ENCODE results near the gene CDH22.

The CDH22 gene

GRCh38 chr20:46259260-46259859 lies 48.9 kb downstream of the CDH22 start:
- H3K36me3 Mint-ChIP-seq (ENCODE audit: low read depth) = no peaks in the 10 kb centered on the region
- no peak for TF ChIP-seq CTCF (IDR thresholded peaks at IDR 0.05; ENCODE audit: unreplicated experiment in 3 of 3)
- peaks cover 30% of the 10 kb centered on the region for H3K27me3 Mint-ChIP-seq (ENCODE audit: low read depth)
- H3K9me3 Mint-ChIP-seq = no peaks in the 10 kb centered on the region
- H3K4me3 Mint-ChIP-seq = no peak overlapping the region
- no peaks in the 10 kb centered on the region for H3K4me1 Mint-ChIP-seq
- no peak overlapping the region for H3K27ac Mint-ChIP-seq

DNA sequence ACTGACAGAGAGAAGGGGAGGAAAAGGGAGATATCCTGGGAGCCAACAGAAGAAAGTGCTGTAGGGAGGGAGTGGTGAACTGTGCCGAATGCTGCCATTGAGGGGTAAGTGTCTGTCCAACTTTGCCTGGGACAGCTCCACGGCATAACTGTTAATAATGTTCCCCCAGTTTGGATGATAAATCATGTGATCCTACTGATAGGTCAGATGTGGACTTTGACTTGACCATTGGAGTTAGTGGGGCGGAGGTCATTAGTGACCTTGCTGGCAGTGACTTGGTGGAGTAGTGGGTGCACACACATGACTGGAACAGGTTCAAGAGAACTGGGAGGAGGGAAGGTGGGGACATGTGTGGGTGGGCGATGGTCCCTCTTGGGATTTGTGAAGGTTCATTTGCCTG lies 50.4 kb downstream of the CDH22 start:
- no peak overlapping the region for H3K27ac Mint-ChIP-seq

GRCh38 chr20:46256293-46256692 lies 52.0 kb downstream of the CDH22 start:
- Mint-ChIP-seq H3K9me3 (no peaks in the 10 kb centered on the region), H3K27ac (no peak overlapping the region), H3K36me3 (ENCODE audit: low read depth) (no peaks in the 10 kb centered on the region), H3K4me3 (no peak overlapping the region), H3K4me1 (no peaks in the 10 kb centered on the region), H3K27me3 (ENCODE audit: low read depth) (peaks cover 35% of the 10 kb centered on the region)
- TF ChIP-seq CTCF (IDR thresholded peaks at IDR 0.05; ENCODE audit: unreplicated experiment in 3 of 3) = no peak

More for the DNA sequence above, 50.4 kb downstream of the CDH22 start:
- no peaks in the 10 kb centered on the region for H3K36me3 Mint-ChIP-seq (ENCODE audit: low read depth)
- no peaks in the 10 kb centered on the region for H3K4me1 Mint-ChIP-seq
- peaks cover 30% of the 10 kb centered on the region for H3K27me3 Mint-ChIP-seq (ENCODE audit: low read depth)
- TF ChIP-seq CTCF (IDR thresholded peaks at IDR 0.05; ENCODE audit: unreplicated experiment in 3 of 3) = no peak
- no peaks in the 10 kb centered on the region for H3K9me3 Mint-ChIP-seq
- no peak overlapping the region for H3K4me3 Mint-ChIP-seq

- Mint-ChIP-seq H3K4me1 (no peaks in the 10 kb centered on the region), H3K27me3 (ENCODE audit: low read depth) (peaks cover 39% of the 10 kb centered on the region), H3K27ac (no peak overlapping the region), H3K9me3 (no peaks in the 10 kb centered on the region), H3K36me3 (ENCODE audit: low read depth) (no peaks in the 10 kb centered on the region), H3K4me3 (no peak overlapping the region)
- TF ChIP-seq CTCF (IDR thresholded peaks at IDR 0.05; ENCODE audit: unreplicated experiment in 3 of 3) = no peak
Measured at GRCh38 chr20:46255440-46256104, 52.7 kb downstream of the CDH22 start.

- no peak overlapping the region for H3K27ac Mint-ChIP-seq
- no peak for TF ChIP-seq CTCF (IDR thresholded peaks at IDR 0.05; ENCODE audit: unreplicated experiment in 3 of 3)
- no peaks in the 10 kb centered on the region for H3K9me3 Mint-ChIP-seq
- H3K4me1 Mint-ChIP-seq = no peaks in the 10 kb centered on the region
- H3K4me3 Mint-ChIP-seq = no peak overlapping the region
- peaks cover 61% of the 10 kb centered on the region for H3K27me3 Mint-ChIP-seq (ENCODE audit: low read depth)
- no peaks in the 10 kb centered on the region for H3K36me3 Mint-ChIP-seq (ENCODE audit: low read depth)
Measured at GRCh38 chr20:46253391-46253790, 54.9 kb downstream of the CDH22 start.

All from nephron (organoid).